GM12878 (cell line): Measurements from ENCODE around the gene GZMM. TPM values are rescaled to one million over a fixed set of nuclear protein-coding genes. Genes with fewer than 3 reads are reported as not detected.
A peak's percentile ranks its signal among the peaks of the same experiment; 100 is the strongest.

Experiments used
- ATAC-seq: fragments of 200-7000 bp; cut with Tn5 transposase; 3 replicates; pipeline ENCODE4 v1.9.1; 2020; ENCODE audit warnings: mild to moderate bottlenecking, moderate library complexity
- BruUV-seq: library from RNA; stranded (reverse); fragments of 400-500 nt; replicated peaks from 2 replicates; lab custom pipeline; 2021; lab: Mats Ljungman, UMichigan
- CTCF ChIA-PET: fragments of 300-600 bp; sonication (Branson Sonifier 250); formaldehyde crosslinking; extraction: SDS; loops from one replicate; lab custom pipeline; 2021; ENCODE audit warnings: inconsistent platforms; lab: Yijun Ruan, JAX
- POLR2A ChIA-PET: fragments of 350-600 bp; formaldehyde crosslinking; extraction: SDS; loops from one replicate; lab custom pipeline; 2021; ENCODE audit warnings: inconsistent platforms; lab: Charles Lee
- RAD21 ChIA-PET: fragments of 300-600 bp; sonication (Branson Sonifier 250); formaldehyde crosslinking; loops from one replicate; lab custom pipeline; 2023; ENCODE audit warnings: antibody characterized with exemption; ENCODE audit not compliant: unreplicated experiment; lab: Charles Lee
- SMC1A ChIA-PET: fragments of 300-600 bp; sonication (Branson Sonifier 250); formaldehyde crosslinking; loops from one replicate; lab custom pipeline; 2023; ENCODE audit not compliant: unreplicated experiment, uncharacterized antibody; lab: Charles Lee
- DNase-seq: peaks from one replicate; pipeline ENCODE4 v3.0.0-alpha.2; 2011; ENCODE audit warnings: low read depth, low spot score
- FAIRE-seq: peaks from 3 replicates; lab custom pipeline; 2011; peaks lifted over from hg19 to GRCh38; lab: Jason Lieb, UNC
- H2AFZ ChIP-seq: 2 replicates; pipeline ENCODE4 v1.6.0; 2011; ENCODE audit warnings: low read depth, low read length, control low read depth; ENCODE audit not compliant: control insufficient read depth
- H3K27ac ChIP-seq: 2 replicates; pipeline ENCODE4 v1.5.1; 2011; ENCODE audit warnings: control low read depth; ENCODE audit not compliant: control insufficient read depth, insufficient read depth
- H3K27me3 ChIP-seq, 2 experiments: replicated peaks in 1 of 2; 2 replicates each; pipeline versions ENCODE4 v1.6.0 to v1.6.1; 2011; ENCODE audit warnings: low read length in 1 of 2; ENCODE audit not compliant: control insufficient read depth in 2 of 2, insufficient read depth in 2 of 2
- H3K36me3 ChIP-seq, 2 experiments: 2 replicates each; pipeline ENCODE4 v1.5.1; 2011; ENCODE audit warnings: low read length in 1 of 2; ENCODE audit not compliant: control insufficient read depth in 2 of 2, insufficient read depth in 2 of 2
- H3K4me1 ChIP-seq: 2 replicates; pipeline ENCODE4 v1.6.1; 2011; ENCODE audit warnings: mild to moderate bottlenecking, low read length, moderate library complexity, mixed read lengths; ENCODE audit not compliant: control insufficient read depth, insufficient read depth
- H3K4me2 ChIP-seq: 2 replicates; pipeline ENCODE4 v1.6.0; 2011; ENCODE audit warnings: control low read depth; ENCODE audit not compliant: control insufficient read depth, insufficient read depth
- H3K4me3 ChIP-seq: fragments of 200-600 bp; sonication (generic); 2 replicates; pipeline ENCODE4 v1.5.1; 2016
- H3K79me2 ChIP-seq: 2 replicates; pipeline ENCODE4 v1.6.0; 2011; ENCODE audit warnings: low read length; ENCODE audit not compliant: control insufficient read depth, insufficient read depth
- H3K9ac ChIP-seq: 2 replicates; pipeline ENCODE4 v1.8.0; 2011; ENCODE audit warnings: low read length, control low read depth, mixed read lengths; ENCODE audit not compliant: control insufficient read depth, insufficient read depth
- H3K9me3 ChIP-seq: replicated peaks from 3 replicates; pipeline ENCODE4 v1.5.1; 2011; ENCODE audit warnings: mild to moderate bottlenecking, low read length; ENCODE audit not compliant: control insufficient read depth, insufficient read depth
- H4K20me1 ChIP-seq: 2 replicates; pipeline ENCODE4 v1.6.0; 2011; ENCODE audit not compliant: control insufficient read depth, insufficient read depth
- EGR1 ChIP-seq, 2 experiments: IDR thresholded peaks; 1 replicate in 1 of 2; 2 replicates in 1 of 2; pipeline ENCODE4 v1.6.1; 2011 to 2012; ENCODE audit warnings: low read depth in 2 of 2, low read length in 2 of 2, borderline replicate concordance in 1 of 2, mild to moderate bottlenecking in 1 of 2, moderate library complexity in 1 of 2
- HCFC1 ChIP-seq: fragments of 150-350 bp; IDR thresholded peaks from 2 replicates; pipeline ENCODE4 v1.6.1; 2014; ENCODE audit warnings: low read length
- IKZF1 ChIP-seq: fragments of 450-650 bp; conservative IDR thresholded peaks from 2 replicates; pipeline ENCODE4 v1.6.1; 2017; ENCODE audit warnings: antibody characterized with exemption, mild to moderate bottlenecking
- KLF5 ChIP-seq: fragments of 450-650 bp; IDR thresholded peaks from 2 replicates; pipeline ENCODE4 v1.6.1; 2014; ENCODE audit warnings: mild to moderate bottlenecking; ENCODE audit not compliant: partially characterized antibody
- LARP7 ChIP-seq: fragments of 450-650 bp; IDR thresholded peaks from 2 replicates; pipeline ENCODE4 v1.6.1; 2017; ENCODE audit warnings: mild to moderate bottlenecking
- MXI1 ChIP-seq: fragments of 150-350 bp; IDR thresholded peaks from 2 replicates; pipeline ENCODE4 v1.6.1; 2011; ENCODE audit warnings: low read depth, mild to moderate bottlenecking, inconsistent platforms, low read length, improper control_type of control experiment
- NBN ChIP-seq: fragments of 450-650 bp; IDR thresholded peaks from 2 replicates; pipeline ENCODE4 v1.6.1; 2016
- PAX5 ChIP-seq: IDR thresholded peaks from 2 replicates; pipeline ENCODE4 v1.6.1; 2011; ENCODE audit warnings: low read depth, low read length, borderline replicate concordance
- RUNX3 ChIP-seq: IDR thresholded peaks from 2 replicates; pipeline ENCODE4 v1.6.1; 2012; ENCODE audit warnings: low read length, inconsistent platforms
- SIN3A ChIP-seq: IDR thresholded peaks from 2 replicates; pipeline ENCODE4 v1.6.1; 2012; ENCODE audit warnings: low read depth, low read length, improper control_type of control experiment
- SMC3 ChIP-seq: IDR thresholded peaks from 2 replicates; pipeline ENCODE4 v1.6.1; 2011; ENCODE audit warnings: low read length, improper control_type of control experiment, borderline replicate concordance
- TCF3 ChIP-seq: IDR thresholded peaks from 2 replicates; pipeline ENCODE4 v1.6.1; 2012; ENCODE audit warnings: low read depth, mild to moderate bottlenecking, low read length, borderline replicate concordance; ENCODE audit not compliant: insufficient read depth
- YY1 ChIP-seq: IDR thresholded peaks from 2 replicates; pipeline ENCODE4 v1.6.1; 2011; ENCODE audit warnings: low read depth, mild to moderate bottlenecking, low read length
- WGBS: methylation state at CpG from one replicate; pipeline ENCODE4 v1.1.6; 2016; ENCODE audit warnings: low lambda C conversion rate; ENCODE audit not compliant: insufficient replicate concordance, insufficient coverage; ENCODE audit errors: missing lambda C conversion rate; 5-methylcytosine and 5-hydroxymethylcytosine counted together
- in situ Hi-C: fragments of 300-500 bp; cut with MboI; formaldehyde crosslinking; loops from 9 replicates; pipeline ENCODE4 v1.14.3; 2018; ENCODE audit warnings: mixed read lengths
- intact Hi-C: fragments of 100-400 bp; cut with micrococcal nuclease; formaldehyde crosslinking; loops from one replicate; pipeline ENCODE4 v1.14.2; 2022; ENCODE audit not compliant: unreplicated experiment
- polyA plus RNA-seq, 11 experiments: library from polyadenylated mRNA; depleted of rRNA in 4 of 11; unstranded in 6 of 11; stranded (reverse) in 5 of 11; fragments of >200 nt; fragmentation: Nextera tagmentation in 4 of 11; fragmentation: Illumina TruSeq in 1 of 11; extraction: Ambion mirVana in 4 of 11; extraction: Trizol in 1 of 11; gene quantifications; 1 replicate in 1 of 11; 2 replicates in 10 of 11; pipeline versions ENCODE4 v1.2.1 to v1.2.3, GENCODE V29; 2011 to 2016; ENCODE audit warnings: inconsistent platforms in 2 of 11, missing spikeins in 2 of 11, low read depth in 1 of 11
- total RNA-seq, 4 experiments: library from RNA; depleted of rRNA in 3 of 4; stranded (reverse); fragments of >200 nt in 3 of 4; fragmentation: Illumina TruSeq in 1 of 4; extraction: Trizol in 1 of 4; gene quantifications; 2 replicates each; pipeline versions ENCODE4 v1.2.1 to v1.2.3, GENCODE V29; 2013 to 2021
- TF ChIP-seq, protein P1 (sequence below): fragments of 450-650 bp; conservative IDR thresholded peaks from 2 replicates; pipeline ENCODE4 v1.6.1; 2017; ENCODE audit warnings: mild to moderate bottlenecking, moderate library complexity
- TF ChIP-seq, protein P2 (sequence below): IDR thresholded peaks from 2 replicates; pipeline ENCODE4 v1.6.1; 2012; ENCODE audit warnings: mild to moderate bottlenecking, low read depth, low read length
- TF ChIP-seq, protein P3 (sequence below), 3 experiments: IDR thresholded peaks in 2 of 3; conservative IDR thresholded peaks in 1 of 3; 2 replicates each; pipeline ENCODE4 v1.5.1; 2011; ENCODE audit warnings: low read depth in 3 of 3, low read length in 3 of 3, mild to moderate bottlenecking in 3 of 3, control low read depth in 2 of 3, moderate library complexity in 2 of 3, inconsistent platforms in 1 of 3, mixed read lengths in 1 of 3; ENCODE audit not compliant: control insufficient read depth in 2 of 3, insufficient read depth in 1 of 3; ENCODE audit errors: extremely low read depth in 1 of 3

Gene GZMM
- total and polyA plus RNA-seq, 10 of the 15 experiments (the other 5 are each of a cell fraction or from before 2014, with no cell fraction given) = 0.09 to 0.48 (median 0.23) TPM; not detected in 7

DNA sequence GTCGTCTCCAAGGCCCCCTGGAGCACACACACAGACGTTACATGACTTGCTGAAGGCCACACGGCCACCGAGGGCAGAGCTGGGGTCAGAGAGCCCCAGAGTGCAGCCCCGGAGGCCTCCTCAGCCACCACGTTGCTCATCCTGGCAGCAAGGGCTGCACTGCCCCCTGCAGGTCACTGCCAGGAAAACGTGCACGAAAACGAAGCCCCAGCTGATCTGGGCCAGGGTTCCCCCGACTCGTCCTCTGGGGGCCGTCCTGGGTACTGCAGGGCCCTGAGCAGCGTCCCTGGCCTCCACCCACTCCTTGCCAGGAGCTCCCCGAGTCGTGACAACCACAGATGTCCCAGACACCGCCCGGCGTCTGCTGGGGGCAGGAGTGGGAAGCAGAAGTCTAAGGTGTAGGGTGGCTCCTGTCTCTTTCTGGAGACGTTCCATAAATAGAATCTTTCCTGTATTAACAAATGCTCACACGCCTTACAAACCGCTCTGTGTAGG, 33.2 kb upstream of the GZMM start:
- peak overlapping the region; percentile 37 for H3K9ac ChIP-seq
- in situ Hi-C loops = no loop called here
- H3K4me2 ChIP-seq = peak overlapping the region; percentile 43
- H3K4me1 ChIP-seq = peaks cover 17% of the 10 kb centered on the region
- FAIRE-seq (peak; percentile 94), DNase-seq (peak; percentile 57), ATAC-seq (peak; percentile 66)
- no TSS peak for BruUV-seq
- SMC1A ChIA-PET = interaction anchor here (1.4 to 2.3 kb wide), 4 partner anchors 20 to 216 kb away, joined by 3 to 14 read pairs (median 4); partner anchors contain the start of gene CDC34
- 4% methylated on average over 21 of the region's 21 CpGs for WGBS
- RAD21 ChIA-PET = interaction anchor here (0.6 to 2.8 kb wide), 7 partner anchors 8 to 224 kb away, joined by 3 to 17 read pairs (median 4); partner anchors contain the start of gene CDC34
- H2AFZ ChIP-seq = peak overlapping the region; percentile 62; the same call in 1 of the 2 replicates
- peak overlapping the region; percentile 32; the same call in 1 of the 2 replicates for H3K27ac ChIP-seq
- no peaks in the 10 kb centered on the region; the same call in 1 of the 2 replicates for H4K20me1 ChIP-seq
- POLR2A ChIA-PET = interaction anchor here (0.9 to 2.4 kb wide), 4 partner anchors 20 to 121 kb away, joined by 3 to 13 read pairs (median 3); partner anchors contain the start of genes BSG and CDC34
- CTCF ChIA-PET = interaction anchor here (0.6 to 3.6 kb wide), 19 partner anchors 10 to 263 kb away, joined by 3 to 42 read pairs (median 5); partner anchors contain the start of gene CDC34
- H3K27me3 ChIP-seq = no peaks in the 10 kb centered on the region
- H3K9me3 ChIP-seq = no peaks in the 10 kb centered on the region
- H3K4me3 ChIP-seq = no peak overlapping the region
- H3K79me2 ChIP-seq = peaks cover 6% of the 10 kb centered on the region
- no peaks in the 10 kb centered on the region for H3K36me3 ChIP-seq
- intact Hi-C loops = no loop called here
- TF ChIP-seq HCFC1 (peak; percentile 33; the same call in 1 of the 2 replicates), PAX5 (0 out of 2 replicates have a peak, but pooled peaks have one; percentile 20), EGR1 (IDR thresholded peaks at IDR 0.05; ENCODE audit: borderline replicate concordance in 1 of 2, low read depth in 2 of 2, low read length in 2 of 2) (peak in 1 of 2 experiments; percentile 80; a peak in 2 of 3 replicates), IKZF1 (peak; percentile 49; the same call in 1 of the 2 replicates), TCF3 (0 out of 2 replicates have a peak, but pooled peaks have one; percentile 70), RUNX3 (peak; percentile 33; the same call in 1 of the 2 replicates), SIN3A (peak; percentile 84), YY1 (peak; percentile 86), MXI1 (peak; percentile 70), SMC3 (peak; percentile 55), KLF5 (peak; percentile 58), NBN (0 out of 2 replicates have a peak, but pooled peaks have one; percentile 46), LARP7 (no peak)
- TF ChIP-seq, protein P1, sequence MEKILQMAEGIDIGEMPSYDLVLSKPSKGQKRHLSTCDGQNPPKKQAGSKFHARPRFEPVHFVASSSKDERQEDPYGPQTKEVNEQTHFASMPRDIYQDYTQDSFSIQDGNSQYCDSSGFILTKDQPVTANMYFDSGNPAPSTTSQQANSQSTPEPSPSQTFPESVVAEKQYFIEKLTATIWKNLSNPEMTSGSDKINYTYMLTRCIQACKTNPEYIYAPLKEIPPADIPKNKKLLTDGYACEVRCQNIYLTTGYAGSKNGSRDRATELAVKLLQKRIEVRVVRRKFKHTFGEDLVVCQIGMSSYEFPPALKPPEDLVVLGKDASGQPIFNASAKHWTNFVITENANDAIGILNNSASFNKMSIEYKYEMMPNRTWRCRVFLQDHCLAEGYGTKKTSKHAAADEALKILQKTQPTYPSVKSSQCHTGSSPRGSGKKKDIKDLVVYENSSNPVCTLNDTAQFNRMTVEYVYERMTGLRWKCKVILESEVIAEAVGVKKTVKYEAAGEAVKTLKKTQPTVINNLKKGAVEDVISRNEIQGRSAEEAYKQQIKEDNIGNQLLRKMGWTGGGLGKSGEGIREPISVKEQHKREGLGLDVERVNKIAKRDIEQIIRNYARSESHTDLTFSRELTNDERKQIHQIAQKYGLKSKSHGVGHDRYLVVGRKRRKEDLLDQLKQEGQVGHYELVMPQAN = no peak
- TF ChIP-seq, protein P2, sequence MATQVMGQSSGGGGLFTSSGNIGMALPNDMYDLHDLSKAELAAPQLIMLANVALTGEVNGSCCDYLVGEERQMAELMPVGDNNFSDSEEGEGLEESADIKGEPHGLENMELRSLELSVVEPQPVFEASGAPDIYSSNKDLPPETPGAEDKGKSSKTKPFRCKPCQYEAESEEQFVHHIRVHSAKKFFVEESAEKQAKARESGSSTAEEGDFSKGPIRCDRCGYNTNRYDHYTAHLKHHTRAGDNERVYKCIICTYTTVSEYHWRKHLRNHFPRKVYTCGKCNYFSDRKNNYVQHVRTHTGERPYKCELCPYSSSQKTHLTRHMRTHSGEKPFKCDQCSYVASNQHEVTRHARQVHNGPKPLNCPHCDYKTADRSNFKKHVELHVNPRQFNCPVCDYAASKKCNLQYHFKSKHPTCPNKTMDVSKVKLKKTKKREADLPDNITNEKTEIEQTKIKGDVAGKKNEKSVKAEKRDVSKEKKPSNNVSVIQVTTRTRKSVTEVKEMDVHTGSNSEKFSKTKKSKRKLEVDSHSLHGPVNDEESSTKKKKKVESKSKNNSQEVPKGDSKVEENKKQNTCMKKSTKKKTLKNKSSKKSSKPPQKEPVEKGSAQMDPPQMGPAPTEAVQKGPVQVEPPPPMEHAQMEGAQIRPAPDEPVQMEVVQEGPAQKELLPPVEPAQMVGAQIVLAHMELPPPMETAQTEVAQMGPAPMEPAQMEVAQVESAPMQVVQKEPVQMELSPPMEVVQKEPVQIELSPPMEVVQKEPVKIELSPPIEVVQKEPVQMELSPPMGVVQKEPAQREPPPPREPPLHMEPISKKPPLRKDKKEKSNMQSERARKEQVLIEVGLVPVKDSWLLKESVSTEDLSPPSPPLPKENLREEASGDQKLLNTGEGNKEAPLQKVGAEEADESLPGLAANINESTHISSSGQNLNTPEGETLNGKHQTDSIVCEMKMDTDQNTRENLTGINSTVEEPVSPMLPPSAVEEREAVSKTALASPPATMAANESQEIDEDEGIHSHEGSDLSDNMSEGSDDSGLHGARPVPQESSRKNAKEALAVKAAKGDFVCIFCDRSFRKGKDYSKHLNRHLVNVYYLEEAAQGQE = no peak
- TF ChIP-seq, protein P3, sequence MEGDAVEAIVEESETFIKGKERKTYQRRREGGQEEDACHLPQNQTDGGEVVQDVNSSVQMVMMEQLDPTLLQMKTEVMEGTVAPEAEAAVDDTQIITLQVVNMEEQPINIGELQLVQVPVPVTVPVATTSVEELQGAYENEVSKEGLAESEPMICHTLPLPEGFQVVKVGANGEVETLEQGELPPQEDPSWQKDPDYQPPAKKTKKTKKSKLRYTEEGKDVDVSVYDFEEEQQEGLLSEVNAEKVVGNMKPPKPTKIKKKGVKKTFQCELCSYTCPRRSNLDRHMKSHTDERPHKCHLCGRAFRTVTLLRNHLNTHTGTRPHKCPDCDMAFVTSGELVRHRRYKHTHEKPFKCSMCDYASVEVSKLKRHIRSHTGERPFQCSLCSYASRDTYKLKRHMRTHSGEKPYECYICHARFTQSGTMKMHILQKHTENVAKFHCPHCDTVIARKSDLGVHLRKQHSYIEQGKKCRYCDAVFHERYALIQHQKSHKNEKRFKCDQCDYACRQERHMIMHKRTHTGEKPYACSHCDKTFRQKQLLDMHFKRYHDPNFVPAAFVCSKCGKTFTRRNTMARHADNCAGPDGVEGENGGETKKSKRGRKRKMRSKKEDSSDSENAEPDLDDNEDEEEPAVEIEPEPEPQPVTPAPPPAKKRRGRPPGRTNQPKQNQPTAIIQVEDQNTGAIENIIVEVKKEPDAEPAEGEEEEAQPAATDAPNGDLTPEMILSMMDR (IDR thresholded peaks at IDR 0.05 in 2 of 3, conservative IDR thresholded peaks at IDR 0.05 in 1 of 3; ENCODE audit: control insufficient read depth in 2 of 3, extremely low read depth in 1 of 3, insufficient read depth in 1 of 3, low read depth in 3 of 3, low read length in 3 of 3) = peak; percentile 98 to 100 (median 100)
